ENCODE measurements around the gene OPA3. TPM values are rescaled to one million over a fixed set of nuclear protein-coding genes. Genes with fewer than 3 reads are reported as not detected.
"Not testable (repeated sequence)": the region's sequence is repeated elsewhere in the genome, so short reads cannot be mapped to it uniquely, and the experiment has no call there.

Gene OPA3
- total and polyA plus RNA-seq, 4 donors: 3.5 to 13.6 (median 7.7) TPM

- no peak overlapping the region for H3K27ac ChIP-seq (ENCODE audit: low read depth in 1 of 2, low read length in 1 of 2)
- H3K4me1 ChIP-seq (ENCODE audit: control insufficient read depth in 5 of 5, insufficient read depth in 5 of 5, low read length in 5 of 5): peaks cover 4 to 19% (median 12%) of the 10 kb centered on the region in 5 donors
- no peak for TF ChIP-seq CTCF (IDR thresholded peaks at IDR 0.05; ENCODE audit: control extremely low read depth, extremely low read depth)
- no peaks in the 10 kb centered on the region for H3K27me3 ChIP-seq (ENCODE audit: control insufficient read depth in 3 of 3, insufficient read depth in 3 of 3, low read length in 2 of 3)
- no peak for ATAC-seq (ENCODE audit: insufficient read depth, low FRiP score)
- DNase-seq: no peak
- no peak overlapping the region for H3K4me3 ChIP-seq
- WGBS, 2 donors: 94 to 96% methylated on average over 5 of the region's 5 CpGs
- H3K36me3 ChIP-seq (ENCODE audit: control insufficient read depth in 4 of 4, insufficient read depth in 4 of 4, low read length in 4 of 4): peaks cover 0 to 4% (median 0%) of the 10 kb centered on the region in 4 donors
- no peak overlapping the region for H3K9ac ChIP-seq (ENCODE audit: insufficient read depth in 1 of 2, low read length in 2 of 2)
- no peaks in the 10 kb centered on the region for H3K9me3 ChIP-seq (ENCODE audit: control insufficient read depth in 4 of 4, insufficient read depth in 3 of 4, low read length in 3 of 4)
Measured at GRCh38 chr19:45511074-45511473, 73.5 kb downstream of the OPA3 start.

GRCh38 chr19:45510352-45510751 lies 74.2 kb downstream of the OPA3 start:
- H3K36me3 ChIP-seq (ENCODE audit: control insufficient read depth in 4 of 4, insufficient read depth in 4 of 4, low read length in 4 of 4); ATAC-seq (ENCODE audit: insufficient read depth, low FRiP score); H3K9me3 ChIP-seq (ENCODE audit: control insufficient read depth in 4 of 4, insufficient read depth in 3 of 4, low read length in 3 of 4); DNase-seq; H3K9ac ChIP-seq (ENCODE audit: insufficient read depth in 1 of 2, low read length in 2 of 2); H3K4me3 ChIP-seq; H3K27me3 ChIP-seq (ENCODE audit: control insufficient read depth in 3 of 3, insufficient read depth in 3 of 3, low read length in 2 of 3); H3K27ac ChIP-seq (ENCODE audit: low read depth in 1 of 2, low read length in 1 of 2): not testable (repeated sequence)
- 87 to 88% methylated on average over 11 of the region's 11 CpGs for WGBS, 2 donors
- H3K4me1 ChIP-seq (ENCODE audit: control insufficient read depth in 5 of 5, insufficient read depth in 5 of 5, low read length in 5 of 5): peaks cover 4 to 19% (median 12%) of the 10 kb centered on the region in 5 donors

GRCh38 chr19:45509692-45510015 lies 74.9 kb downstream of the OPA3 start:
- H3K27ac ChIP-seq (ENCODE audit: low read depth in 1 of 2, low read length in 1 of 2): peak overlapping the region; percentile 72 to 89
- no peak for TF ChIP-seq CTCF (IDR thresholded peaks at IDR 0.05; ENCODE audit: control extremely low read depth, extremely low read depth)
- H3K4me3 ChIP-seq: peak overlapping the region; percentile 48
- ATAC-seq (ENCODE audit: insufficient read depth, low FRiP score): no peak
- no peaks in the 10 kb centered on the region for H3K27me3 ChIP-seq (ENCODE audit: control insufficient read depth in 3 of 3, insufficient read depth in 3 of 3, low read length in 2 of 3)
- 14 to 18% methylated on average over 3 of the region's 3 CpGs for WGBS, 2 donors
- no peaks in the 10 kb centered on the region for H3K9me3 ChIP-seq (ENCODE audit: control insufficient read depth in 4 of 4, insufficient read depth in 3 of 4, low read length in 3 of 4)
- no peak overlapping the region for H3K9ac ChIP-seq (ENCODE audit: insufficient read depth in 1 of 2, low read length in 2 of 2)
- DNase-seq: no peak
- peaks cover 0 to 2% (median 0%) of the 10 kb centered on the region in 4 donors for H3K36me3 ChIP-seq (ENCODE audit: control insufficient read depth in 4 of 4, insufficient read depth in 4 of 4, low read length in 4 of 4)
- peaks cover 4 to 17% (median 11%) of the 10 kb centered on the region in 5 donors for H3K4me1 ChIP-seq (ENCODE audit: control insufficient read depth in 5 of 5, insufficient read depth in 5 of 5, low read length in 5 of 5)

- peak; percentile 62 to 73 (median 73) for DNase-seq
- ATAC-seq (ENCODE audit: insufficient read depth, low FRiP score): no peak
- WGBS, 2 donors: 1 to 3% methylated on average over 27 to 28 of the region's 28 CpGs
- Histone ChIP-seq H3K4me3 (peak overlapping the region; percentile 85), H3K36me3 (ENCODE audit: control insufficient read depth in 4 of 4, insufficient read depth in 4 of 4, low read length in 4 of 4) (no peaks in the 10 kb centered on the region), H3K9me3 (ENCODE audit: control insufficient read depth in 4 of 4, insufficient read depth in 3 of 4, low read length in 3 of 4) (no peaks in the 10 kb centered on the region), H3K27me3 (ENCODE audit: control insufficient read depth in 3 of 3, insufficient read depth in 3 of 3, low read length in 2 of 3) (no peaks in the 10 kb centered on the region), H3K4me1 (ENCODE audit: control insufficient read depth in 5 of 5, insufficient read depth in 5 of 5, low read length in 5 of 5) (peaks cover 4 to 16% (median 6%) of the 10 kb centered on the region in 5 donors), H3K9ac (ENCODE audit: insufficient read depth in 1 of 2, low read length in 2 of 2) (peak overlapping the region; percentile 55 to 71), H3K27ac (ENCODE audit: low read depth in 1 of 2, low read length in 1 of 2) (peak overlapping the region; percentile 89 to 94)
- no peak for TF ChIP-seq CTCF (IDR thresholded peaks at IDR 0.05; ENCODE audit: control extremely low read depth, extremely low read depth)
Measured at GRCh38 chr19:45508861-45509691, 75.5 kb downstream of the OPA3 start.
